ENCODE measurements around the gene PRR33.

The PRR33 gene

GRCh38 chr11:1923201-1923956 lies 31.7 kb upstream of the PRR33 start:
- TF ChIP-seq, protein P1, sequence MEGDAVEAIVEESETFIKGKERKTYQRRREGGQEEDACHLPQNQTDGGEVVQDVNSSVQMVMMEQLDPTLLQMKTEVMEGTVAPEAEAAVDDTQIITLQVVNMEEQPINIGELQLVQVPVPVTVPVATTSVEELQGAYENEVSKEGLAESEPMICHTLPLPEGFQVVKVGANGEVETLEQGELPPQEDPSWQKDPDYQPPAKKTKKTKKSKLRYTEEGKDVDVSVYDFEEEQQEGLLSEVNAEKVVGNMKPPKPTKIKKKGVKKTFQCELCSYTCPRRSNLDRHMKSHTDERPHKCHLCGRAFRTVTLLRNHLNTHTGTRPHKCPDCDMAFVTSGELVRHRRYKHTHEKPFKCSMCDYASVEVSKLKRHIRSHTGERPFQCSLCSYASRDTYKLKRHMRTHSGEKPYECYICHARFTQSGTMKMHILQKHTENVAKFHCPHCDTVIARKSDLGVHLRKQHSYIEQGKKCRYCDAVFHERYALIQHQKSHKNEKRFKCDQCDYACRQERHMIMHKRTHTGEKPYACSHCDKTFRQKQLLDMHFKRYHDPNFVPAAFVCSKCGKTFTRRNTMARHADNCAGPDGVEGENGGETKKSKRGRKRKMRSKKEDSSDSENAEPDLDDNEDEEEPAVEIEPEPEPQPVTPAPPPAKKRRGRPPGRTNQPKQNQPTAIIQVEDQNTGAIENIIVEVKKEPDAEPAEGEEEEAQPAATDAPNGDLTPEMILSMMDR (conservative IDR thresholded peaks at IDR 0.05; ENCODE audit: low read depth, low read length) = no peak
- no peak overlapping the region for H3K4me3 ChIP-seq (ENCODE audit: low read depth, low read length)
- DNase-seq (ENCODE audit: low read depth) = no peak

DNA sequence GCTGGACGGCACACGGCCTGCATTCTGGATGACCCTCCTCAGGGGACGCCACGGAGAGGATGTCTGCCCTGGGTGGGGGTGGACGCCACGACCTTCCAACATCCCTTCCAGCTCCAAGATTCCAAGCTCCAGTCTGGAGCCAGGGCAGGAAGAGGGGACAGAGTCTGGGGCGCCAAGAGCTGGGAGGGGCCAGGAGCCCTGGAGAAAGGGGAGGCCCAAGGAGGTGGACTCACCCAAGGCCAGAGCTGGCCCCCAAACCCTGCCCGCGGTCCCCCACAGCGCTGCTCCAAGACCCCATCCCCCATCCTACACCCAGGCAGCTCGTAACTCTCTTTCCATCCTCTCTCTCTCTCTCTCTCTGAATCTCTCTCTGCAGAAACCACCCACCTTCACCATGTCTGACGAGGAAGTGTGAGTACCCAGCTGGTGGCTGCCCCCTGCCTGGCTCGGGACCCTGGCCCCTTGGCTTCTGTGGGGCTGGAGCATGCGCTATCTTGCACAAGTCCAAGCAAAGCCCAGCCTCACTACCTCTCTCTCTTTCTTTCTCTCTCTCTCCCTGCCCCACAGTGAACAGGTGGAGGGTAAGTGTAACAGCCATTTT lies 30.9 kb upstream of the PRR33 start:
- TF ChIP-seq, protein P1 (conservative IDR thresholded peaks at IDR 0.05; ENCODE audit: low read depth, low read length) = no peak
- DNase-seq (ENCODE audit: low read depth) = no peak

DNA sequence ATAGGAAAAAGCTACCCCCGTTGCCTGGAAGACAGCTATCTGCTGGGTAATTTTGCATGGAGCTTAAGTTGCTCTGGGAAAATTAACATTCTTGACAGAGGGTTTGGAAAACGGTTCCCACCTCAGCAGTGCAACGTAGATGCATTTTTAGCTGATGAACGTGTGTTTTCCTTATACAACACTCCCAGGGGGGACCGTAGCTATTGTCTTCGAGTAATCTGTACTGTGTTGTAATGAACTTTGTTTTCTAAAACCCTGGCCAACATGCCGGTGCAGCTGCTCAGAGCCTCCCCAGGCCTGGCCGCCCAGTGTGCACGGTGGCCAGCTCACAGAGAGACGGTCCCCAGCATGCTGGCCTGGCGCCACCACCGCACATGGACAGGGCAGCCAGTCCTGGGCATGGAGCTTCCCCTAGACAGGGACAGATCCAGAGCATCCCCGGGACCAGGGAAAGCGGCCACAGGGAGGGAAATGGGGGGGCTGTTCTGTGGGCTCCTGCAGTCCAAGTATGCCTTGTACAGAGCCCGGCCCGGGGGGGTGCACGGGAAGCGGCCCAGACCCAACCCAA lies 30.0 kb upstream of the PRR33 start:
- TF ChIP-seq, protein P1 (conservative IDR thresholded peaks at IDR 0.05; ENCODE audit: low read depth, low read length) = no peak
- H3K4me3 ChIP-seq (ENCODE audit: low read depth, low read length) = no peak overlapping the region
- no peak for DNase-seq (ENCODE audit: low read depth)

More for the DNA sequence above, 30.9 kb upstream of the PRR33 start:
- H3K4me3 ChIP-seq (ENCODE audit: low read depth, low read length) = no peak overlapping the region

- H3K4me3 ChIP-seq (ENCODE audit: low read depth, low read length) = no peak overlapping the region
- TF ChIP-seq, protein P1 (conservative IDR thresholded peaks at IDR 0.05; ENCODE audit: low read depth, low read length) = no peak
- no peak for DNase-seq (ENCODE audit: low read depth)
Observed at GRCh38 chr11:1920909-1921573, 29.3 kb upstream of the PRR33 start.

DNA sequence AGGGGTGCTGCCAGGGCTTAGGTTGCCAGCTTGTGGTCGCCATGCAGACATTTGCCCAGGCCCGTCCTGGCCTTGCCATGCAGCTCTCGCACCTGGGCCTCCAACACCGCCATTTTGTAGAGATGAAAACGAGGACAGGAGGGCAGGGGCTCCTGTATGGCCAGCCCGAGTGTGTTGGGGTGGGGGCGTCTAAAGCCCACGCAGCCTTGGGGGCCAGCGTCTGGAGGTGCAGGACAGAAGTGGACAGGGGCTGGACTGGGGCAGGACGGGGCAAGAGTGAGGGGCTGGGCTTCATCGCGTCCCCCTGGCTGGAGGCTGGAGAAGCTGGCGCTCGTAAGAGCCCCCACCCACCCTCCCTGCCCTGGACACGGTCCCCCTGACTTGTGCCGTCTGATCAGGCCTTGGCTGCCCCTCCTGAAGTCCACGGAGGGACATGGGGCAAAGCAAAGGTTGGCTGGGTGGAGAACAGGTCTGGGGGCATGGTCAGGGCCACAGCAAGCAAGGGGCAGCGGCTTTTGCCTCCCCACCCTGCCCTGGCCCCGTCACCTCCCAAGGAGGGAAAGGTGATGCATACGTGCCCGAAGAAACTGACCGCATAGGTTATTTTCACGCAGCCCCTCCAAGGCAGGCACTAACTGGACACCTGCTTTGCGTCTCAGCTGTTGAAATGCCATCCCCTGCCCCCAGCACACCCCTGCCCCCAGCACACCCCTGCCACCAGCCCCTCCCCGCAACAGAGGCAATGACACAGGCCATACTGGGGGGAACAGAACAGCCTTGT lies 28.6 kb upstream of the PRR33 start:
- no peak overlapping the region for H3K4me3 ChIP-seq (ENCODE audit: low read depth, low read length)
- no peak for DNase-seq (ENCODE audit: low read depth)
- TF ChIP-seq, protein P1 (conservative IDR thresholded peaks at IDR 0.05; ENCODE audit: low read depth, low read length) = no peak

DNA sequence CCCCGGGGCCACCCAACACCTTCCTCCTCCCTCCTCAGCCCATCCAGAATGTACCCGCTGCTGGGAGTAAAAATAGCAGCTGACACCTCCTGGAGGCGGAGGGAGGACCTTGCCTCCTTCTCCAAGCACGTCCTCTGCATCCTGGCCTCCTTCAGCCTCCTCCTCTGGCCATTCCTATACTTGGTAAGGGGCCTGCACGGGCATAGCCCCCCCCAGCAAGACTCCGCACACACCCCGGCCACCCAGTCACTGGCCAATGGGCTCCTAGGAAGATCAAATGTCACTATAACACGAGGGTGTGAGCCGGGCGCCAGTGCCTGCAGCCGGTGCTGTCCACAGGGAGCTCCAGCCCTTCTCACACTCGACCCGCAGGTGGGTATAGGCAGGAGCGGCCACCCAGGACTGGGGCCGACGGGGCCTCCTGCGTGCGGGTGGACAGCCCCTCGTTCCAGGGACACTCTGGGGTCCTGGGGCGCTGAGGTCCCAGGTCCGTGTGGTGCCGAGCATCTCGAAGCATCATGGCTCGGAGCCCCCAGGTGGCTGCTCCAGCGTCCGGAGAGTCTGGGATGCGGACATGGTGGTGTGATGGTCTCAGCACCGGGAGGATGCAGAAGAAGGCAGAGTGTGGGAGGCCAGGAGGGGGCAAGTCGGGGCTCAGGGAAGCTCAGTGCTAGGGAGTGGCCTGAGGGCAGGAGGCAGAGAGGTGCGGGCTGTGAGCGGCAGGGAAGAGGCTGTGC lies 27.9 kb upstream of the PRR33 start, which contains the start of gene TNNT3:
TSS of gene TNNT3 (plus strand) at position 313 of the 737 bp plus-strand sequence. CDS start 3,172 bp downstream, outside the sequence.
- no peak for DNase-seq (ENCODE audit: low read depth)
- TF ChIP-seq, protein P1 (conservative IDR thresholded peaks at IDR 0.05; ENCODE audit: low read depth, low read length) = no peak
- H3K4me3 ChIP-seq (ENCODE audit: low read depth, low read length) = no peak within 1 kb of the TSS

All from choroid plexus epithelial cell (primary cell).